ENCODE data around the gene C1orf105. TPM values are rescaled to one million over a fixed set of nuclear protein-coding genes. Genes with fewer than 3 reads are reported as not detected.
A peak's percentile ranks its signal among the peaks of the same experiment; 100 is the strongest.

Gene C1orf105
- total and polyA plus RNA-seq, 9 donors = not detected

DNA sequence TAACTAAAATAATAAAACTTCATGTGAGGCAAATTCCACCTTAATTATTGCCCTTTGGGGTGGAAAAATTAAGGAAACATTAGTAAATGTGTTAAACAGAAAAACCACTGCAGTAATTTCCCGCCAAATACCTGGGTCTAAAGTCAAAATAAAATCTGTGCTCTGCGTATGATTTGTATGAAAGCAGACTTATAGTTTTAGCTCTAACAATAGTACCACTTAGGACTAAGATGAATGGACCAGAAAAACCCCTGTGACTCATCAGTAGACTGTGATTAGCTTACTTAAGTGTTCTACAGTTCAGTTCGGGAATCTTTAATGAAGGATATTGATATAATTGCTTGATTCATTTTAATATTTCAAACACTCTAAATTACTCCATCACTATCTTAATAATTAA is 23.3 kb upstream of the C1orf105 start:
- TF ChIP-seq, protein P1, sequence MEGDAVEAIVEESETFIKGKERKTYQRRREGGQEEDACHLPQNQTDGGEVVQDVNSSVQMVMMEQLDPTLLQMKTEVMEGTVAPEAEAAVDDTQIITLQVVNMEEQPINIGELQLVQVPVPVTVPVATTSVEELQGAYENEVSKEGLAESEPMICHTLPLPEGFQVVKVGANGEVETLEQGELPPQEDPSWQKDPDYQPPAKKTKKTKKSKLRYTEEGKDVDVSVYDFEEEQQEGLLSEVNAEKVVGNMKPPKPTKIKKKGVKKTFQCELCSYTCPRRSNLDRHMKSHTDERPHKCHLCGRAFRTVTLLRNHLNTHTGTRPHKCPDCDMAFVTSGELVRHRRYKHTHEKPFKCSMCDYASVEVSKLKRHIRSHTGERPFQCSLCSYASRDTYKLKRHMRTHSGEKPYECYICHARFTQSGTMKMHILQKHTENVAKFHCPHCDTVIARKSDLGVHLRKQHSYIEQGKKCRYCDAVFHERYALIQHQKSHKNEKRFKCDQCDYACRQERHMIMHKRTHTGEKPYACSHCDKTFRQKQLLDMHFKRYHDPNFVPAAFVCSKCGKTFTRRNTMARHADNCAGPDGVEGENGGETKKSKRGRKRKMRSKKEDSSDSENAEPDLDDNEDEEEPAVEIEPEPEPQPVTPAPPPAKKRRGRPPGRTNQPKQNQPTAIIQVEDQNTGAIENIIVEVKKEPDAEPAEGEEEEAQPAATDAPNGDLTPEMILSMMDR (IDR thresholded peaks at IDR 0.05) = no peak
- TF ChIP-seq POLR2A (IDR thresholded peaks at IDR 0.05) = no peak
- no peak for TF ChIP-seq EP300 (IDR thresholded peaks at IDR 0.05)
- intact Hi-C loops (cut with DNase I) = loop anchor here in 2 of 4 donors (5.0 to 10.0 kb wide), 2 partner anchors 112 to 255 kb away; no protein-coding TSS in a partner anchor
- WGBS, 3 donors = 57 to 77% (median 64%) methylated on average over 3 of the region's 3 CpGs
- Histone ChIP-seq H3K36me3 (no peaks in the 10 kb centered on the region), H3K4me3 (no peak overlapping the region), H3K27ac (no peak overlapping the region), H3K27me3 (no peaks in the 10 kb centered on the region), H3K4me1 (ENCODE audit: insufficient read depth) (no peaks in the 10 kb centered on the region), H3K9me3 (no peaks in the 10 kb centered on the region)
- DNase-seq = no peak

DNA sequence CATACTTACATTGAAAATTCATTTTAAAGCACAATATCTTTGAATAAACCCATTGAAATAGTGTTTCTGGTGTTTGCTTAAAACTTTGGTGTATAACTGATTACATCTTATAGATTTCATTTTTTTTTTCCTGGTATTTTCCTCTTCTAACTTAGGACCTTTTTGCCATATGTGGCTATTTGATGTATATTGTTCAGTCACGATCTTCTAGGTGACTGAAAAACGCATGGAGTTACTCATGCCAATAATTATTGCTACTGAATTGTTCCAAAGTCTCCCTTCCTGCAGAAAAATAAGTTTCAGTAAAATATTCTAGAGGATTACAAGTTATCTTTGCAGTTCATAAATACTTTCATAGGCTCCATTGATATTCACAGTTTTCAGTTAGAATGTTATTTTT is 22.9 kb upstream of the C1orf105 start:
- Histone ChIP-seq H3K4me3 (no peak overlapping the region), H3K36me3 (no peaks in the 10 kb centered on the region), H3K27me3 (no peaks in the 10 kb centered on the region), H3K4me1 (ENCODE audit: insufficient read depth) (no peaks in the 10 kb centered on the region), H3K27ac (no peak overlapping the region), H3K9me3 (no peaks in the 10 kb centered on the region)
- intact Hi-C loops (cut with DNase I) = loop anchor here in 2 of 4 donors (2.0 to 10.0 kb wide), 3 partner anchors 113 to 357 kb away; no protein-coding TSS in a partner anchor
- no peak for TF ChIP-seq POLR2A (IDR thresholded peaks at IDR 0.05)
- TF ChIP-seq, protein P1 (IDR thresholded peaks at IDR 0.05) = no peak
- WGBS, 3 donors = 79 to 94% (median 94%) methylated on average over 2 of the region's 2 CpGs
- DNase-seq = no peak

DNA sequence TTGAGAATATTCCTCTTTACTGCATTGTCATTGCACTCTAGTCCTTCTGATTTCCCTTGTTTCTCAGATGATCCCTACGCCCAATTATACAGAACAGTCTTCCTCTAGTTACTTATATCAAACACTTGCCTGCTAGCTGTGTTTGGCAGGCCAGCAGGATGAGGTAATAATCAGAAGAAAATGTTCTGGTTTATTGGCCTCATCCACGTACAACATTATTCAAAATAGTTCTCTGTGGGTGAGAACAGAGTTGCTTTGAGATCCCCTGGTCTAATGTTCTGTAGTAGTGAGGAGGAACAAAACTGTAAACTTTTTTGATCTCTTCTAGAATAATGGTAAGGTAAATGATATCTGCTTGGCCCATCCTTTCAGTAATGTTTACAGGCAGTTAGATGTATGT is 22.3 kb upstream of the C1orf105 start:
- 29 to 46% (median 40%) methylated on average over 2 of the region's 2 CpGs for WGBS, 3 donors
- Histone ChIP-seq H3K9me3 (no peaks in the 10 kb centered on the region), H3K36me3 (no peaks in the 10 kb centered on the region), H3K27ac (no peak overlapping the region), H3K4me1 (ENCODE audit: insufficient read depth) (peaks cover 3% of the 10 kb centered on the region), H3K4me3 (no peak overlapping the region), H3K27me3 (no peaks in the 10 kb centered on the region)
- intact Hi-C loops (cut with DNase I) = loop anchor here in 2 of 4 donors (2.0 to 10.0 kb wide), 3 partner anchors 113 to 357 kb away; no protein-coding TSS in a partner anchor
- TF ChIP-seq, protein P1 (IDR thresholded peaks at IDR 0.05) = no peak
- no peak for TF ChIP-seq POLR2A (IDR thresholded peaks at IDR 0.05)
- no peak for TF ChIP-seq EP300 (IDR thresholded peaks at IDR 0.05)
- DNase-seq = peak in 1 of 5 donors; percentile 30

DNA sequence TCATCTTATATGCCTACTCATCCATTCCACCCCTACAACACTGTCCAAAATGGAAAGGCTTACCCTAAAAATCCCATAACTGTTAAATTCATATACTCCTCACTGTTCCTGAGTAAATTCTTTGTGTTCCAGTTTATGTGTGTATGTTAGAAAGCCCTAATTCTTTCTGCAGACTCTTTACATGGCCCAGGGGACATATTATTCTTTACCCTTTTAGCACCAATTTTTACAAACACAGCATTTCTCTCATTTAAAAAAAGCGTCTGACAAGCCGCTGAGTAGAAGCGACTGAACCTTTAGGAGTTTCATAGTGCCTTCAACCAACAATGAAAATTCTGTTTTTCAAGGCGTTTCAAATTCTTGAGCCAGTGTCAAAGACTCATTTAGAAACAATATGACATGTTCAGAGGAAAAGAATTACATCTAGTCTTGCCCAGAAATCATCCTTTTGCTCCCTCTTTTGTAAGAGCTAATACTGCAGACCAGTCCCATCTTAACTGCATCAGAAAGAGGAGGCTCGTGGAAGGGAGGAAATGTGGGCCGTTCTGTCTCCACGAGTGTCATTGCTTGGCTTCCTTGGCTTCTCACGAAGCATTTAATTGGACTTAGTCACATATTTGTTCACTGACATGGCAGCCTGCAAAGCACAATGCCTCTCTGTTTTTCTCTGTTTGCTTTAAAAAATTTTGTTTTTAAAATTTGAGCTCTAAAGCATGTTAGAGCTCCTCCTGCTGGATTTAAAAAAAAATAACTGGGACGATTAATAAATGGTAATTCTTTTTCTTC is 21.3 kb upstream of the C1orf105 start:
- WGBS, 3 donors = 16 to 27% (median 24%) methylated on average over 9 of the region's 9 CpGs
- TF ChIP-seq, protein P1 (IDR thresholded peaks at IDR 0.05) = peak; percentile 43 to 64 (median 60)
- TF ChIP-seq EP300 (IDR thresholded peaks at IDR 0.05) = no peak
- peak in 4 of 5 donors; percentile 47 to 78 (median 49) for DNase-seq
- Histone ChIP-seq H3K27me3 (no peaks in the 10 kb centered on the region), H3K27ac (peak overlapping the region in 1 of 2 donors; percentile 65), H3K4me1 (ENCODE audit: insufficient read depth) (peaks cover 3% of the 10 kb centered on the region), H3K4me3 (peak overlapping the region; percentile 6), H3K36me3 (no peaks in the 10 kb centered on the region), H3K9me3 (no peaks in the 10 kb centered on the region)
- intact Hi-C loops (cut with DNase I) = loop anchor here in 2 of 4 donors (2.0 to 10.0 kb wide), 3 partner anchors 114 to 358 kb away; no protein-coding TSS in a partner anchor
